ENCODE data around the gene DUSP1.

DNA sequence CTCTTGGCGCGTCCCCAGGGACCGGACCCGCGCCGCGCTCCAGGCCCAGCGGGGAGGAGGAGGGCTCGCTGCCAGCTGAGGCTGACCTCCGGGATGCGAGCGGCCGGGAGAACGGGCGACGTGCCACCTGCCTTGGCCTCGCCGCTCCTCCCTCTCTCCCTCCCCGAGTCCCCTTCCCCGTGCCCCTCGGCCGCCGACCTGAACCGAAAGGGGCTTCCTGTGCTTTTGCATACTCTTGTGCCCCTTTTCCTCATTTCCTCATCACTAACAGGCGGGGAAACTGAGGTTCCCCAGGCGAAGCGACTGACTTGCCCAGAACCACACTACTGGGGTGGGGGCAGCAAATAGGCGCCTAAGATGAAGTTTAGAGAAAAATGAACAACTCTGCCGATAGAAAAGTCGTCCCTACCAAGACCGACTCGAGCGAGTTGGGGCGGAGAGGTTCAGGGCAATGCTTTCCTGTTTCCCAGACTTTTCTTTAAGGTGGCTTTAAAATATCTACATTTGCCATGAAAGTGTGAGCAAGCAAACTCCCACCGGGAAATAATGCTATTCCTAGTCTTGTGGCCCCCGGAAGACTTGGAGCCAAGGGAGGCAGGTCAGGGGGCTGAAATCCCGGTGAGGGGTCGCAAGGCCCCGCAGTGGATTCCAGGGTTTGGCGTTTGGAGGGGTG is 580 bp upstream of the DUSP1 start:
- TF ChIP-seq, protein P1, sequence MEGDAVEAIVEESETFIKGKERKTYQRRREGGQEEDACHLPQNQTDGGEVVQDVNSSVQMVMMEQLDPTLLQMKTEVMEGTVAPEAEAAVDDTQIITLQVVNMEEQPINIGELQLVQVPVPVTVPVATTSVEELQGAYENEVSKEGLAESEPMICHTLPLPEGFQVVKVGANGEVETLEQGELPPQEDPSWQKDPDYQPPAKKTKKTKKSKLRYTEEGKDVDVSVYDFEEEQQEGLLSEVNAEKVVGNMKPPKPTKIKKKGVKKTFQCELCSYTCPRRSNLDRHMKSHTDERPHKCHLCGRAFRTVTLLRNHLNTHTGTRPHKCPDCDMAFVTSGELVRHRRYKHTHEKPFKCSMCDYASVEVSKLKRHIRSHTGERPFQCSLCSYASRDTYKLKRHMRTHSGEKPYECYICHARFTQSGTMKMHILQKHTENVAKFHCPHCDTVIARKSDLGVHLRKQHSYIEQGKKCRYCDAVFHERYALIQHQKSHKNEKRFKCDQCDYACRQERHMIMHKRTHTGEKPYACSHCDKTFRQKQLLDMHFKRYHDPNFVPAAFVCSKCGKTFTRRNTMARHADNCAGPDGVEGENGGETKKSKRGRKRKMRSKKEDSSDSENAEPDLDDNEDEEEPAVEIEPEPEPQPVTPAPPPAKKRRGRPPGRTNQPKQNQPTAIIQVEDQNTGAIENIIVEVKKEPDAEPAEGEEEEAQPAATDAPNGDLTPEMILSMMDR (conservative IDR thresholded peaks at IDR 0.05 in 1 of 2, IDR thresholded peaks at IDR 0.05 in 1 of 2; ENCODE audit: extremely low read depth in 1 of 2, insufficient read depth in 1 of 2, low read depth in 1 of 2, low read length in 2 of 2): no peak
- no peak for TF ChIP-seq EZH2 (IDR thresholded peaks at IDR 0.05; ENCODE audit: borderline replicate concordance, low read length)

Data from mammary epithelial cell (primary cell).